Measurements from ENCODE around the gene BCR.

The BCR gene

GRCh38 chr22:23225724-23226496, 45.6 kb downstream of the BCR start:
- H3K4me3 ChIP-seq, result no peak overlapping the region
- peaks cover 35% of the 10 kb centered on the region for H3K9me3 ChIP-seq
- peaks cover 100% of the 10 kb centered on the region for H4K20me1 ChIP-seq
- H3K27ac ChIP-seq, result no peak overlapping the region
- H3K27me3 ChIP-seq, result no peaks in the 10 kb centered on the region
- peaks cover 69% of the 10 kb centered on the region for H3K4me1 ChIP-seq
- H3K4me2 ChIP-seq, result peak overlapping the region; percentile 97
- H3K36me3 ChIP-seq, result peaks cover 93% of the 10 kb centered on the region
- TF ChIP-seq Cebpa-rat (IDR thresholded peaks at IDR 0.05), result no peak
- no peak overlapping the region for H3K9ac ChIP-seq

GRCh38 chr22:23226497-23226850, 46.2 kb downstream of the BCR start:
- peaks cover 69% of the 10 kb centered on the region for H3K4me1 ChIP-seq
- peaks cover 91% of the 10 kb centered on the region for H3K36me3 ChIP-seq
- peaks cover 35% of the 10 kb centered on the region for H3K9me3 ChIP-seq
- H3K9ac ChIP-seq, result no peak overlapping the region
- no peak overlapping the region for H3K4me2 ChIP-seq
- no peak overlapping the region for H3K27ac ChIP-seq
- H4K20me1 ChIP-seq, result peaks cover 100% of the 10 kb centered on the region
- no peaks in the 10 kb centered on the region for H3K27me3 ChIP-seq
- TF ChIP-seq Cebpa-rat (IDR thresholded peaks at IDR 0.05), result no peak
- H3K4me3 ChIP-seq, result no peak overlapping the region

GRCh38 chr22:23227380-23227779, 47.1 kb downstream of the BCR start:
- H3K9ac ChIP-seq, result no peak overlapping the region
- peaks cover 92% of the 10 kb centered on the region for H3K36me3 ChIP-seq
- TF ChIP-seq Cebpa-rat (IDR thresholded peaks at IDR 0.05), result no peak
- H3K4me2 ChIP-seq, result no peak overlapping the region
- H3K27me3 ChIP-seq, result no peaks in the 10 kb centered on the region
- H3K4me3 ChIP-seq, result 0 out of 2 replicates have a peak overlapping the region, but pooled peaks have one; percentile 2
- H3K9me3 ChIP-seq, result peaks cover 35% of the 10 kb centered on the region
- H4K20me1 ChIP-seq, result peaks cover 100% of the 10 kb centered on the region
- H3K4me1 ChIP-seq, result peaks cover 69% of the 10 kb centered on the region
- no peak overlapping the region for H3K27ac ChIP-seq

GRCh38 chr22:23228503-23228902, 48.2 kb downstream of the BCR start:
- H3K36me3 ChIP-seq, result peaks cover 93% of the 10 kb centered on the region
- no peak overlapping the region for H3K9ac ChIP-seq
- peaks cover 69% of the 10 kb centered on the region for H3K4me1 ChIP-seq
- peaks cover 100% of the 10 kb centered on the region for H4K20me1 ChIP-seq
- H3K27ac ChIP-seq, result no peak overlapping the region
- no peak for TF ChIP-seq Cebpa-rat (IDR thresholded peaks at IDR 0.05)
- no peaks in the 10 kb centered on the region for H3K27me3 ChIP-seq
- no peak overlapping the region for H3K4me2 ChIP-seq
- peaks cover 35% of the 10 kb centered on the region for H3K9me3 ChIP-seq
- no peak overlapping the region for H3K4me3 ChIP-seq

- Histone ChIP-seq H3K4me2 (no peak overlapping the region), H3K27me3 (no peaks in the 10 kb centered on the region), H3K9me3 (peaks cover 35% of the 10 kb centered on the region), H3K4me3 (no peak overlapping the region), H4K20me1 (peaks cover 100% of the 10 kb centered on the region), H3K9ac (no peak overlapping the region), H3K27ac (no peak overlapping the region), H3K4me1 (peaks cover 69% of the 10 kb centered on the region), H3K36me3 (peaks cover 92% of the 10 kb centered on the region)
- no peak for TF ChIP-seq Cebpa-rat (IDR thresholded peaks at IDR 0.05)
These were observed 49.3 kb downstream of the BCR start for GRCh38 chr22:23229646-23230045.

GRCh38 chr22:23230348-23231068, 50.2 kb downstream of the BCR start:
- Histone ChIP-seq H3K9ac (no peak overlapping the region), H4K20me1 (peaks cover 100% of the 10 kb centered on the region), H3K9me3 (peaks cover 35% of the 10 kb centered on the region), H3K36me3 (peaks cover 92% of the 10 kb centered on the region), H3K4me3 (no peak overlapping the region), H3K27me3 (no peaks in the 10 kb centered on the region), H3K4me2 (peak overlapping the region; percentile 18; the same call in 1 of the 2 replicates), H3K4me1 (peaks cover 69% of the 10 kb centered on the region), H3K27ac (no peak overlapping the region)
- no peak for TF ChIP-seq Cebpa-rat (IDR thresholded peaks at IDR 0.05)

- Histone ChIP-seq H3K4me2 (peak overlapping the region; percentile 53; the same call in 1 of the 2 replicates), H3K27me3 (no peaks in the 10 kb centered on the region), H3K4me3 (no peak overlapping the region), H3K9ac (peak overlapping the region; percentile 30; the same call in 1 of the 2 replicates), H3K27ac (peak overlapping the region; percentile 20; the same call in 1 of the 2 replicates), H3K36me3 (peaks cover 95% of the 10 kb centered on the region), H3K9me3 (peaks cover 32% of the 10 kb centered on the region), H3K4me1 (peaks cover 69% of the 10 kb centered on the region), H4K20me1 (peaks cover 100% of the 10 kb centered on the region)
- TF ChIP-seq Cebpa-rat (IDR thresholded peaks at IDR 0.05), result no peak
These were observed 51.3 kb downstream of the BCR start for GRCh38 chr22:23231471-23232093.

GRCh38 chr22:23232094-23232905, 52.0 kb downstream of the BCR start:
- Histone ChIP-seq H3K36me3 (peaks cover 93% of the 10 kb centered on the region), H4K20me1 (peaks cover 100% of the 10 kb centered on the region), H3K4me2 (peak overlapping the region; percentile 53), H3K4me3 (no peak overlapping the region), H3K4me1 (peaks cover 73% of the 10 kb centered on the region), H3K9ac (peak overlapping the region; percentile 30; the same call in 1 of the 2 replicates), H3K27me3 (no peaks in the 10 kb centered on the region), H3K9me3 (peaks cover 25% of the 10 kb centered on the region), H3K27ac (peak overlapping the region; percentile 20; the same call in 1 of the 2 replicates)
- no peak for TF ChIP-seq Cebpa-rat (IDR thresholded peaks at IDR 0.05)

GRCh38 chr22:23233084-23233531, 52.8 kb downstream of the BCR start:
- Histone ChIP-seq H3K27me3 (no peaks in the 10 kb centered on the region), H3K9ac (0 out of 2 replicates have a peak overlapping the region, but pooled peaks have one; percentile 30), H3K36me3 (peaks cover 93% of the 10 kb centered on the region), H3K27ac (peak overlapping the region; percentile 14; the same call in 1 of the 2 replicates), H4K20me1 (peaks cover 100% of the 10 kb centered on the region), H3K4me3 (no peak overlapping the region), H3K4me1 (peaks cover 81% of the 10 kb centered on the region), H3K9me3 (peaks cover 16% of the 10 kb centered on the region), H3K4me2 (peak overlapping the region; percentile 53)
- no peak for TF ChIP-seq Cebpa-rat (IDR thresholded peaks at IDR 0.05)
